Occipital lobe (tissue), 2 donors: ENCODE results near the gene OR51V1. TPM values are rescaled to one million over a fixed set of nuclear protein-coding genes. Genes with fewer than 3 reads are reported as not detected.
"Not testable (repeated sequence)": the region's sequence is repeated elsewhere in the genome, so short reads cannot be mapped to it uniquely, and the experiment has no call there.

Experiments used
- DNase-seq: peaks from one replicate; lab custom pipeline; 2025; lab: John Stamatoyannopoulos, UW
- total RNA-seq: library from RNA; depleted of rRNA; stranded (reverse); fragments of >200 nt; gene quantifications from one replicate; pipeline ENCODE4 v1.2.3, GENCODE V29; 2014

The OR51V1 gene
- total RNA-seq, 1 donor from 2014 or later: not detected

DNA sequence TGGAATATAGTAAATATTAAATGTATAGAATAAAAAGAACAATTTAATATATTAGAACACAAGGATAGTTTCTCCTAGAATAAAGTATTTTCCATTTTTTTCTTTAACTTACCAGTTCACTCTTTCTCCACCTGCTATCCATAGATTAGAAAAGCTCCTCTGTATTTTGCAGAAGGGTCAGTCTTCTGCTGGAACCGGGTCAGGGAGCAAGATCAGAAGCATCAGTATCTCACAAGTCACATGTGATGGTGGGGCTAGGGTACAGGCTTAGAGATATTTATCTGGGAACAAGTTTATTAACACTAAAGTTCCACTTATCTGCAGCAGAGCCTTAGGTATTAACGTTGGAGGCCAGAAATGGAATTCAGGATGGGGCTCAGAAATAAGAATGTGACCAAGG, 28.6 kb downstream of the OR51V1 start:
- no peak for DNase-seq

DNA sequence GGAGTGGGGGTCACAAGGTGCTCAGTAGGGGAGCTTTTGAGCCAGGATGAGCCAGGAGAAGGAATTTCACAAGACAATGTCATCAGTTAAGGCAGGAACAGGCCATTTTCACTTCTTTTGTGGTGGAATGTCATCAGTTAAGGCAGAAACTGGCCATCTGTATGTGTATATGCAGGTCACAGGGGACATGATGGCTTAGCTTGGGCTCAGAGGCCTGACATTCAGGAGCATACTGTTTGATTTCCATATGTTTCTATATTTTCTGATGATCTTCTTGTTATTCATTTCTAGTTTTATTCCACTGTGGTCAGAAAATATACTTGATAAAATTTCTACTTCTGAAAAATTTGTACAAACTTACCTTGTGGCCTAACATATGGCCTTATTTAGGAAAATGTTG, 34.6 kb downstream of the OR51V1 start:
- DNase-seq: not testable (repeated sequence)

DNA sequence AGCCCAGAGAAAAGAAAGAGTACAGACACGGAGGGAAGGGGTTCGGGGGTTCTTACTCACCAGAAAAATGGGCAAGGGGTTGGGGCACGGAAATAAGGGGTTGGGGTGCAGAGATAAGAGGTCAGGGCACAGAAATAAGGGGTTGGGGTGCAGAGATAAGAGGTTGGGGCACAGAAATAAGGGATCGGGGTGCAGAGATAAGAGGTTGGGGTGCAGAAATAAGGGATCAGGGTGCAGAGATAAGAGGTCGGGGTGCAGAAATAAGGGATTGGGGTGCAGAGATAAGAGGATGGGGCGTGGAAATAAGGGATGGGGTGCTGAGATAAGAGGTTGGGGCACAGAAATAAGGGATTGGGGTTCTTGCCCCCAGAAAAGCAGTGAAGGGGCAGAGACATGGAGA, 35.7 kb downstream of the OR51V1 start:
- DNase-seq: not testable (repeated sequence)

DNA sequence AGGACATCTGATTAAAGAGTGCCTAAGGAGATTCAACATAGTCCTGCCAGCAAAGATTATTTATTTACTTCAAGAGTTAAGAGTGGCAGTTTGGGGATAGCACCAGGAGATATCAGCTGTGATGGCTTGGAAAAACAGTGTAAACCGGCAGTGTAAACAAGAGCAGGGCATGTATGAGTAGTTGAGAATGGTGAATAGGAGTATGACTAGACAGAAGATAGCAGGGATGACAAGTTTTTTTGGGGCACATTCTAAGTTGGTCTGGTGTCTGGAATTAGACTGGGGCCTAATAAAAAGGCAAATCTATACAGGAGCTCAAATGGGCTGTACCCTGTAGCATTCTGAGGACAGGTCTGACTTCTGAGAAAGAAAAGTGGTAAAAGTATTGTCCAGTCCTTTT, 39.4 kb downstream of the OR51V1 start:
- DNase-seq: not testable (repeated sequence)

DNA sequence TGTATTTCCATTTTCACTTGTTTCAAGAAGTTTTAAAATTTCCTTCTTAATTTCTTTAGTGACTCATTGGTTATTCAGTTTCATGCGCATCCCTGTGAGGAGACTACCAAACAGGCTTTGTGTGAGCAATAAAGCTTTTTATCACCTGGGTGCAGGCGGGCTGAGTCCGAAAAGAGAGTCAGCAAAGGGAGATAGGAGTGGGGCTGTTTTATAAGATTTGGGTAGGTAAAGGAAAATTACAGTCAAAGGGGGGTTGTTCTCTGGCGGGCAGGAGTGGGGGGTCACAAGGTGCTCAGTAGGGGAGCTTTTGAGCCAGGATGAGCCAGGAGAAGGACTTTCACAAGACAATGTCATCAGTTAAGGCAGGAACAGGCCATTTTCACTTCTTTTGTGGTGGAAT, 40.3 kb downstream of the OR51V1 start:
- not testable (repeated sequence) for DNase-seq

DNA sequence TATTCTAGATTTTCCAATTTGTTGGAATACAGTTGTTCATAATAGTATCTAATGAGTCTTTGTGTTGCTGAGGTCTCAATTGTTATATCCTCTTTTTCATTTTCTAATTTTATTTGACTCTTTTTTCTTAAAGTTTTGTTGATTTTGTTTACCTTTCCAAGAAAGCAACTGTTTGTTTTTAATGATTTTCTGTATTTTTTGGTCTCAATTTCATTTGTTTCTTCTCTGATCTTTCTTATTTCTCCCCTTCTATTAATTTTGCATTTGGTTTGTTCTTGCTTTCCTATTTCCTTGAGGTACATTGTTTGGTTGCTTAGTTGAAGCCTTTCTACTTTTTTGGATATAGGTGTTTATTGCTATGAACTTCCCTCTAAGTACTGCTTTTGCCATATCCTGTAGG, 40.7 kb downstream of the OR51V1 start:
- no peak for DNase-seq

DNA sequence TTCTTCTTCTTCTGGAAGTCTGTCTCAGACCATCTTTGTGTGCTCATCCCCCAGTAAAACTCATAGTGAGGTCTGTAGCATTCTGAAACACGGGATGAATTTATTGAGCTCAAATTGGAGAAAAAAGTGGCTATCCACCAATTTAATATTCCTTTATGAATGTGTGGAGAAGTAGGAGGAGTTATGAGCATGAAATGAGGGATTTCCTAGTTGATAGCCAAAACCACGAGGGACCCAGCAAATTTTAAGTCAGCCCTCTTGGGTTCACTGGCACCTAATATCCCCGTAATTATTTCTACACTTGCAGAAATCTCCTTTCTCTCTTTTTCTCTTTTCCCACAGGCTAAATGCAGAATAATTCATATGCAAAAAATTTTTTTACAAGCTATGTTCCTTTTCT, 45.8 kb downstream of the OR51V1 start, which contains the start of gene OR52A1:
Gene OR52A1 (minus strand): TSS at position 101 of the 400 bp plus-strand sequence. CDS start 2,388 bp downstream, outside the sequence.
- no peak for DNase-seq

DNA sequence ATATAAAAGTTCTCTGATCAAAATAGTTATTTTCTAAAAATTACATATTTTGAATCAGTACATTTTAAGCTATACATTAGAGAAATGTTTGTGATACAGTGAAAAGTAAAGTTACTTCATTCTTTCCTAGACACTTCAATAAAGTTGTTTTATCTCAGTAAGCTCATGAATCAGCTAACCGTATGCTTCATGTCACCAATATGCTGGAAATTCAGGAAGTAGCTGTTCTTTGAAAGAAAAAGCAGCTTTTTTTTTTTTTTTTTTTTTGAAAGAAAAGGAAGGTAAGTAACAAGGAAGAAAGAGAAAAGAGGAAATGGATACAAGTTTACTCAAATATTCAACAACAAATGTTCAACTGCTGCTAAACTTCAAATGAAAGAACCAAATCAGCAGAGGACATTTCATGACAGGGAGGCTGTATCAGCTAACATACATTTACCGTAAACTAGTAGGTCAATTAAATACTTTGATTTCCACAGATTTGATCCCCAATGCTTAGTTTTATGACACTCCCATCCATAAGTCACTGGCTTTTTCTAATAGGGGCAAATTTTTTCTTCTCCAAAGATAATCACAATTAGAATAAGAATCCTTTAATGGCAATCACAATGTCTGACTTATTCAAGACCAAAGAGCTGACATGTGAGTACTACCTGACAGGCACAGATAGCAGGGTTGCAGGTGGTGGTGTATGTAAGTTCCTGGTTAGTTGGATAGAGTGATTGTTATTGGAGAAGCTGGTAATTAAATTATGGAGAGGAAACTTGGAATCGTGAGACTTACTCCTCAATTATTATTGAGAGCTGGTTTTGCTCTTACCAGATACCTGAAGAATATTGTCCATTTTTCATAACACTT, 46.7 kb downstream of the OR51V1 start:
- no peak for DNase-seq

DNA sequence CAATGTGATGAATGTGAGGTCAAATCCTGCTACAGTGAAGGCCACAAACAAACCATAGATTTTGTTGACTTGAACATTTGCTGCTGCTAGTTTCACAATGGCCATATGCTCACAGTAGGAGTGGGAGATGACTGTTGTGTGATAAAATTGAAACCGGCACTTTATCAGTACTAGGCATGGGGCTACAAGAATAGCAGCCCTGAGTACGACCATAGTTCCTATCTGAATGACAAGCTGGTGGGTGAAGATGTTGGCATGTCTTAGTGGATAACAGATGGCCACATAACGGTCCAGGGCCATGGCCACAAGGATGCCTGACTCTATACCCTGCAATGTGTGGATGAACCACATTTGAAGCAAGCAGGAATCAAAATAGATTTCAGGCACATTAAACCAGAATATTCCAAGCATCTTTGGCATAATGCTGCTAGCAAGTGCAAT, 48.7 kb downstream of the OR51V1 start:
- no peak for DNase-seq

Other genes starting within 250 kb of the OR51V1 start
- not detected for gene OR51A2, start 245.0 kb downstream of the OR51V1 start, total RNA-seq
- not detected for gene OR51L1, start 205.8 kb downstream of the OR51V1 start, total RNA-seq
- gene OR52J3, start 154.2 kb downstream of the OR51V1 start, total RNA-seq: not detected
- not detected for gene OR52E2, start 141.1 kb downstream of the OR51V1 start, total RNA-seq
- gene OR52E1, start 131.1 kb downstream of the OR51V1 start, total RNA-seq: not detected
- not detected for gene OR52A5, start 62.3 kb downstream of the OR51V1 start, total RNA-seq
- not detected for gene OR52A1, start 45.9 kb downstream of the OR51V1 start, total RNA-seq
- 441 TPM for gene HBB, start 26.4 kb upstream of the OR51V1 start, total RNA-seq
- gene HBD, start 33.8 kb upstream of the OR51V1 start, total RNA-seq: not detected
- gene HBG1, start 49.2 kb upstream of the OR51V1 start, total RNA-seq: 28.5 TPM
- 1,921 TPM for gene HBG2, start 54.1 kb upstream of the OR51V1 start, total RNA-seq
- gene HBE1, start 69.3 kb upstream of the OR51V1 start, total RNA-seq: 3.6 TPM
- gene OR51B4, start 101.3 kb upstream of the OR51V1 start, total RNA-seq: 0.31 TPM
- 0.78 TPM for gene OR51B2, start 123.6 kb upstream of the OR51V1 start, total RNA-seq
- 0.47 TPM for gene OR51B5, start 142.8 kb upstream of the OR51V1 start, total RNA-seq
- gene OR51B6, start 150.8 kb upstream of the OR51V1 start, total RNA-seq: not detected
- not detected for gene OR51M1, start 183.1 kb upstream of the OR51V1 start, total RNA-seq
- gene OR51Q1, start 221.4 kb upstream of the OR51V1 start, total RNA-seq: not detected
- not detected for gene OR51I1, start 240.8 kb upstream of the OR51V1 start, total RNA-seq
- not detected for gene OR51I2, start 248.6 kb upstream of the OR51V1 start, total RNA-seq